Spinal cord (tissue), 10 donors: ENCODE results near the gene CA12. TPM values are rescaled to one million over a fixed set of nuclear protein-coding genes. Genes with fewer than 3 reads are reported as not detected.
"Not testable (repeated sequence)": the region's sequence is repeated elsewhere in the genome, so short reads cannot be mapped to it uniquely, and the experiment has no call there.

Experiments used
- DNase-seq, 6 donors: peaks; one replicate each; pipeline versions ENCODE4 v3.0.0 to v3.0.0-alpha.2; 2013 to 2015; ENCODE audit warnings: low spot score in 6 of 6, low read depth in 4 of 6
- H3K27ac ChIP-seq: one replicate; pipeline ENCODE4 v1.5.1; 2013; ENCODE audit warnings: low read depth, low read length, control low read depth
- H3K27me3 ChIP-seq: one replicate; pipeline ENCODE4 v1.6.1; 2013; ENCODE audit warnings: low read length; ENCODE audit not compliant: control insufficient read depth, insufficient read depth
- H3K36me3 ChIP-seq: one replicate; pipeline ENCODE4 v1.6.1; 2013; ENCODE audit warnings: low read length; ENCODE audit not compliant: control insufficient read depth, insufficient read depth
- H3K4me1 ChIP-seq: one replicate; pipeline ENCODE4 v1.6.1; 2013; ENCODE audit warnings: low read length; ENCODE audit not compliant: control insufficient read depth, insufficient read depth
- H3K4me3 ChIP-seq: one replicate; pipeline ENCODE4 v1.5.1; 2013; ENCODE audit warnings: low read depth, low read length, control low read depth
- H3K9me3 ChIP-seq: one replicate; pipeline ENCODE4 v1.6.1; 2013; ENCODE audit warnings: low read length; ENCODE audit not compliant: control insufficient read depth, insufficient read depth
- WGBS: methylation state at CpG from one replicate; pipeline ENCODE4 v1.1.5; 2013; ENCODE audit warnings: missing lambda C conversion rate; ENCODE audit not compliant: insufficient coverage; 5-methylcytosine and 5-hydroxymethylcytosine counted together
- polyA plus RNA-seq, 2 donors: library from polyadenylated mRNA; unstranded; fragments of 120-200 nt; gene quantifications; one replicate each; pipeline ENCODE4 v1.2.1, GENCODE V29; 2013; ENCODE audit not compliant: insufficient read length in 2 of 2
- total RNA-seq, 2 donors: library from RNA; depleted of rRNA in 1 of 2; stranded (reverse); fragments of 120-200 nt in 1 of 2; fragments of >200 nt in 1 of 2; gene quantifications; one replicate each; pipeline versions ENCODE4 v1.2.3 to v1.2.4, GENCODE V29; 2013 to 2014
- donor health status: healthy.

The CA12 gene
- total and polyA plus RNA-seq, 4 donors, result 7.5 to 25.1 (median 10.1) TPM

GRCh38 chr15:63417274-63417673 lies 35.6 kb upstream of the CA12 start:
- not testable (repeated sequence) for DNase-seq, H3K4me3 ChIP-seq, H3K27ac ChIP-seq, H3K27me3 ChIP-seq, H3K9me3 ChIP-seq, H3K4me1 ChIP-seq, H3K36me3 ChIP-seq
- WGBS, result 95% methylated on average over 15 of the region's 21 CpGs

GRCh38 chr15:63414474-63415120 lies 33.0 kb upstream of the CA12 start:
- Histone ChIP-seq H3K4me1 (peaks cover 7% of the 10 kb centered on the region), H3K27ac (no peak overlapping the region), H3K9me3 (no peaks in the 10 kb centered on the region), H3K27me3 (no peaks in the 10 kb centered on the region), H3K36me3 (no peaks in the 10 kb centered on the region), H3K4me3 (no peak overlapping the region)
- DNase-seq, result no peak
- WGBS, result 100% methylated on average over 3 of the region's 7 CpGs

- Histone ChIP-seq H3K36me3 (no peaks in the 10 kb centered on the region), H3K27ac (no peak overlapping the region), H3K27me3 (no peaks in the 10 kb centered on the region), H3K9me3 (no peaks in the 10 kb centered on the region), H3K4me3 (no peak overlapping the region), H3K4me1 (peaks cover 7% of the 10 kb centered on the region)
- 100% methylated on average over 2 of the region's 7 CpGs for WGBS
- peak in 1 of 6 donors; percentile 60 for DNase-seq
Measured at GRCh38 chr15:63412551-63412950, 30.9 kb upstream of the CA12 start.

- no CpG with 5 or more reads among the region's 4 CpGs for WGBS
- DNase-seq, result peak in 2 of 6 donors; percentile 34 to 59
- H3K4me1 ChIP-seq, result peaks cover 7% of the 10 kb centered on the region
- no peak overlapping the region for H3K27ac ChIP-seq
- no peaks in the 10 kb centered on the region for H3K27me3 ChIP-seq
- no peaks in the 10 kb centered on the region for H3K9me3 ChIP-seq
- no peak overlapping the region for H3K4me3 ChIP-seq
- H3K36me3 ChIP-seq, result no peaks in the 10 kb centered on the region
Measured at GRCh38 chr15:63411866-63412265, 30.2 kb upstream of the CA12 start.

DNA sequence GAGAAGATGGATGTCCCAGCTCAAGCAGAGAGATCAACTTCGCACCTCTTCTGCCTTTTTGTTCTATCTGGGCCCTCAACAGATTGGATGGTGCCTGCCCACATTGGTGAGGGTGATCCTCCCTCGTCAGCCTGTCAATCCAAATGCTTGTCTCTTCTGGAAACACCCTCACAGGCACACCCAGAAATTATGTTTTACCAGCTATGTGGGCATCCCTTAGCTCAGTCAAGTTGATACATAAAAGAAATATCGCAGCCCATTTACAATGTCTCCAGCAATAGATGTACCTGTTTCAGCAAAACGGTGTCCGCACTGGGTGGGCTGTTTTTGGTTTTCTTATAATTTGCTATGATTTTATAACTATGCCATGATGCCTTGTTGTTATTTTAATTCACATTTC lies 27.5 kb upstream of the CA12 start:
- no peaks in the 10 kb centered on the region for H3K9me3 ChIP-seq
- no peaks in the 10 kb centered on the region for H3K36me3 ChIP-seq
- no peak overlapping the region for H3K27ac ChIP-seq
- peaks cover 17% of the 10 kb centered on the region for H3K4me1 ChIP-seq
- H3K27me3 ChIP-seq, result no peaks in the 10 kb centered on the region
- no peak overlapping the region for H3K4me3 ChIP-seq
- 100% methylated on average over 1 of the region's 5 CpGs for WGBS
- no peak for DNase-seq

- H3K4me1 ChIP-seq, result peaks cover 17% of the 10 kb centered on the region
- H3K27ac ChIP-seq, result no peak overlapping the region
- DNase-seq, result peak in 2 of 6 donors; percentile 51 to 79
- WGBS, result no CpG with 5 or more reads among the region's 2 CpGs
- no peaks in the 10 kb centered on the region for H3K27me3 ChIP-seq
- H3K4me3 ChIP-seq, result no peak overlapping the region
- H3K36me3 ChIP-seq, result no peaks in the 10 kb centered on the region
- no peaks in the 10 kb centered on the region for H3K9me3 ChIP-seq
Measured at GRCh38 chr15:63408524-63408923, 26.9 kb upstream of the CA12 start.

DNA sequence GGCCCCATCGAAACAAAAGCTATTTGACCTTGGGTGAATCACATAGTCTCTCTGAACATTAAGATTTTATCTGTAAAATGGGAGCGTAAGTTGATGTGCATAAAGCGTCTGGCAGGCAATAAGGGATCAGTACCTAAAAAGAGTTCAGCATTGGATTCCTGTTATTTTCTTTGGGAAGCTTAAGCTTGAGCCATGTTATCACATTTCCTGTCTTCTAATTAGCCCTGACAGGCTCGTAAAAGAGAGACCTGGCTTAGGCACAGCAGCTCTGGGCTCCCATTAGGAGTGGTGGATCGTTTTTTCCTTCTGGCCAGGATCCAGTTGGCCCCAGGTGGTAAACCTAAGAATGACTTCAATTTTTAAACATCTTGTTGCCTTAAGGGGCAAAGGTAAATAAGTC lies 26.0 kb upstream of the CA12 start:
- Histone ChIP-seq H3K36me3 (no peaks in the 10 kb centered on the region), H3K4me3 (no peak overlapping the region), H3K27ac (no peak overlapping the region), H3K4me1 (peaks cover 11% of the 10 kb centered on the region), H3K9me3 (no peaks in the 10 kb centered on the region), H3K27me3 (no peaks in the 10 kb centered on the region)
- peak in 2 of 6 donors; percentile 34 to 80 for DNase-seq
- WGBS, result 71% methylated on average over 4 of the region's 5 CpGs

- Histone ChIP-seq H3K27ac (peak overlapping the region; percentile 43), H3K4me3 (no peak overlapping the region), H3K27me3 (no peaks in the 10 kb centered on the region), H3K9me3 (no peaks in the 10 kb centered on the region), H3K36me3 (no peaks in the 10 kb centered on the region), H3K4me1 (peaks cover 9% of the 10 kb centered on the region)
- DNase-seq, result peak in 2 of 6 donors; percentile 46 to 67
- WGBS, result 41% methylated on average over 3 of the region's 9 CpGs
Measured at GRCh38 chr15:63405683-63406390, 24.2 kb upstream of the CA12 start.

DNA sequence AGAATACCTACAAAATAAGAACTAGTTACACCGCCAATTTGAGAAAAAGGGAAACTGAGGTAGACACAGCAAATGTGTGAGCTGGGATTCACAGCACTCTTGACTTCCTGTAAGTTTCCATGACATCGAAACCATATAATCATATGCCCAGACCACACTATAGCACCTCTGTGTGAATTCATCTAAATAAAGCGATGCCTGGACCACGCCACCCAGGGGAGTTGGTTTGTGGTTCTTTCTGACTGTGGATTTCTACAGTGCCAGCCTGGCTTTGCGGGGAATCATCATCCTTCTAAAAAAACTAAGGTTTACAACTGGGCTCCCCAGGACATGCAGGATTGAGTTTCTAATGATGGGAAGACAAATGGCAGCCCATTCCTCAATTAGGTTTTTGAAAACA lies 23.5 kb upstream of the CA12 start:
- Histone ChIP-seq H3K27me3 (no peaks in the 10 kb centered on the region), H3K36me3 (no peaks in the 10 kb centered on the region), H3K4me1 (peaks cover 9% of the 10 kb centered on the region), H3K4me3 (no peak overlapping the region), H3K9me3 (no peaks in the 10 kb centered on the region), H3K27ac (no peak overlapping the region)
- no CpG with 5 or more reads among the region's 5 CpGs for whole genome bisulfite sequencing
- DNase-seq, result no peak
